SK-N-SH (cell line): ENCODE data around the gene SORBS2.

ENCODE experiments used
- ELF1 ChIP-seq: IDR thresholded peaks from 2 replicates; pipeline ENCODE4 v1.4.0; 2012
- EP300 ChIP-seq, 2 experiments: IDR thresholded peaks; 2 replicates each; pipeline versions ENCODE4 v1.4.0 to v1.6.1; 2012; ENCODE audit warnings: borderline replicate concordance in 1 of 2, low read depth in 1 of 2, low read length in 1 of 2
- EZH2phosphoT487 ChIP-seq: fragments of 200-600 bp; sonication (generic); IDR thresholded peaks from 2 replicates; pipeline ENCODE4 v1.6.1; 2017; ENCODE audit warnings: low read depth, mixed run types, mild to moderate bottlenecking, antibody characterized with exemption, moderate library complexity, borderline replicate concordance
- NFIC ChIP-seq: IDR thresholded peaks from 2 replicates; pipeline ENCODE4 v1.4.0; 2012; ENCODE audit warnings: borderline replicate concordance
- TF ChIP-seq, protein P1 (sequence below): fragments of 200-600 bp; sonication (generic); IDR thresholded peaks from 2 replicates; pipeline ENCODE4 v1.6.1; 2017; ENCODE audit warnings: antibody characterized with exemption, mild to moderate bottlenecking, moderate library complexity
- TF ChIP-seq, protein P2 (sequence below): IDR thresholded peaks from 2 replicates; pipeline ENCODE4; 2012

DNA sequence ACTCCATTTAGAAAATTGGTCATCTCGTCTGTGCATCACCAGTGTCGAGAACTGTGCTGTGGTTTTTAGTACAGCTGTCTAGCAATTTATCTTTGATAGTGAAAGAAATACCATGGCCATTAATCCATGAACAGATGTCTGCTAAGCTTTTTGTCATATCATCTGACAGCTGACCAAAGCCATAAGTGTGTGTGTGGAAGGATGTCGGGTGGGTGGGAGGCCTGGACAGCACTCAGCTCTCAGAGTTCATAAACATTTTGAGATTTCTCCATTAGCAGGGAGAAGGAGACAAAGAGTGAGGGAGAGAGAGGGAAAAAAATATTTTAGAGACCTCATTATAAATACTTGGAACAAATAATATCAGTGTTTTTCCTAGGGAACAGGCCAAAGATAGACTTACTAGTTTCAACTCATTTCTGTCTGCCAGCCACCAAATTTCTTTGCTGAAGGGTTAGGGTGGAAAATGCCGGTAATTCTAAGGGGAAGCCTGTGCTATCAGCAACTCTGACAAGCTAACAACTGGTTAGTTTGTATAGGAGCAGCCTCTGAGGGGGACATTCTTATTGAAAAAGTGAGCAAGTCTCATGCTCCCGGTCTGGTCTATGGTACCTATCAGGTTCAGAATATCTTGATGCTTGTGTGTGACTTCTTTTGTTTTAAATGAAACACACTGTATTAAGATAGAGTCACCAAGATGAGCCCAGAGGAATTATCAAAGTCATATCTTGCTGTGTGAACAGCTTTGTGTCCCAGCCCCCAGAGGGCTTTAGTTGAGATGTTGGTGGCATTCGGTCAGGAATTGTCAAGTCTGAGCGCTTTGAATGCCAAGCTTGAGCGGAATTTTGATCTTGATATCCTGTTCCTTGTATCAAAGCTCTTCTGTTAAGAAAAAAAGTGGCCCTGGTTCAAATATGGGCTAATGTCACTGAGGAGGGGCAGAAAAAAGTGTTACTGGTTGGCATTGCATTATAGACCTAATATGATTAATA lies 234.7 kb downstream of the SORBS2 start:
- TF ChIP-seq, protein P1, sequence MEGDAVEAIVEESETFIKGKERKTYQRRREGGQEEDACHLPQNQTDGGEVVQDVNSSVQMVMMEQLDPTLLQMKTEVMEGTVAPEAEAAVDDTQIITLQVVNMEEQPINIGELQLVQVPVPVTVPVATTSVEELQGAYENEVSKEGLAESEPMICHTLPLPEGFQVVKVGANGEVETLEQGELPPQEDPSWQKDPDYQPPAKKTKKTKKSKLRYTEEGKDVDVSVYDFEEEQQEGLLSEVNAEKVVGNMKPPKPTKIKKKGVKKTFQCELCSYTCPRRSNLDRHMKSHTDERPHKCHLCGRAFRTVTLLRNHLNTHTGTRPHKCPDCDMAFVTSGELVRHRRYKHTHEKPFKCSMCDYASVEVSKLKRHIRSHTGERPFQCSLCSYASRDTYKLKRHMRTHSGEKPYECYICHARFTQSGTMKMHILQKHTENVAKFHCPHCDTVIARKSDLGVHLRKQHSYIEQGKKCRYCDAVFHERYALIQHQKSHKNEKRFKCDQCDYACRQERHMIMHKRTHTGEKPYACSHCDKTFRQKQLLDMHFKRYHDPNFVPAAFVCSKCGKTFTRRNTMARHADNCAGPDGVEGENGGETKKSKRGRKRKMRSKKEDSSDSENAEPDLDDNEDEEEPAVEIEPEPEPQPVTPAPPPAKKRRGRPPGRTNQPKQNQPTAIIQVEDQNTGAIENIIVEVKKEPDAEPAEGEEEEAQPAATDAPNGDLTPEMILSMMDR = no peak
- peak in 1 of 2 experiments; percentile 43; a peak in 1 of 4 replicates for TF ChIP-seq EP300 (IDR thresholded peaks at IDR 0.05; ENCODE audit: borderline replicate concordance in 1 of 2, low read depth in 1 of 2, low read length in 1 of 2)
- TF ChIP-seq ELF1 = no peak
- TF ChIP-seq, protein P2, sequence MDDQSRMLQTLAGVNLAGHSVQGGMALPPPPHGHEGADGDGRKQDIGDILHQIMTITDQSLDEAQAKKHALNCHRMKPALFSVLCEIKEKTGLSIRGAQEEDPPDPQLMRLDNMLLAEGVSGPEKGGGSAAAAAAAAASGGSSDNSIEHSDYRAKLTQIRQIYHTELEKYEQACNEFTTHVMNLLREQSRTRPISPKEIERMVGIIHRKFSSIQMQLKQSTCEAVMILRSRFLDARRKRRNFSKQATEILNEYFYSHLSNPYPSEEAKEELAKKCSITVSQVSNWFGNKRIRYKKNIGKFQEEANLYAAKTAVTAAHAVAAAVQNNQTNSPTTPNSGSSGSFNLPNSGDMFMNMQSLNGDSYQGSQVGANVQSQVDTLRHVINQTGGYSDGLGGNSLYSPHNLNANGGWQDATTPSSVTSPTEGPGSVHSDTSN = no peak
- no peak for TF ChIP-seq NFIC
- TF ChIP-seq EZH2phosphoT487 = no peak
